ENCODE measurements around the gene STEAP1B. TPM values are rescaled to one million over a fixed set of nuclear protein-coding genes. Genes with fewer than 3 reads are reported as not detected.

Gene STEAP1B
- total and polyA plus RNA-seq, 3 donors from 2014 or later, result 7.4 to 11.3 (median 11.3) TPM

DNA sequence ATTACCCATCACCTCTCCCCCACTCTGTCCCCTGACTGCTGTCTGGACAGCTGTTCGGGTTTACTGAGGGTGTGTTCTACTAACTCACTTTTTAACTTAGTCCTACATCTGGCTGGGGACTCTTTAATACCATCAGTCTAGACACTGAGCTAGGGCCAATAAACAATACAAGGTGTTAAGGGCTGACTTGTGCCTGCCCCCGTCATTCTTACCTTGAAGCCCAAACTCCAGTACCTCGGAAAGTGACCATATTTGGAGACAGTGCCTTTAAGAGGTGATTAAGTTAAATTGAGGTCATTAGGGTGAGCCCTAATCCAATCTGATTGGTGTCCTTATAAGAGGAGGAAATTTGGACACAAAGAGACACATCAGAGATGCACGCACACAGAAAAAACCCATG, 35.7 kb downstream of the STEAP1B start:
- no peak overlapping the region for H3K4me3 ChIP-seq
- no peak for TF ChIP-seq POLR2A (IDR thresholded peaks at IDR 0.05)
- TF ChIP-seq, protein P1, sequence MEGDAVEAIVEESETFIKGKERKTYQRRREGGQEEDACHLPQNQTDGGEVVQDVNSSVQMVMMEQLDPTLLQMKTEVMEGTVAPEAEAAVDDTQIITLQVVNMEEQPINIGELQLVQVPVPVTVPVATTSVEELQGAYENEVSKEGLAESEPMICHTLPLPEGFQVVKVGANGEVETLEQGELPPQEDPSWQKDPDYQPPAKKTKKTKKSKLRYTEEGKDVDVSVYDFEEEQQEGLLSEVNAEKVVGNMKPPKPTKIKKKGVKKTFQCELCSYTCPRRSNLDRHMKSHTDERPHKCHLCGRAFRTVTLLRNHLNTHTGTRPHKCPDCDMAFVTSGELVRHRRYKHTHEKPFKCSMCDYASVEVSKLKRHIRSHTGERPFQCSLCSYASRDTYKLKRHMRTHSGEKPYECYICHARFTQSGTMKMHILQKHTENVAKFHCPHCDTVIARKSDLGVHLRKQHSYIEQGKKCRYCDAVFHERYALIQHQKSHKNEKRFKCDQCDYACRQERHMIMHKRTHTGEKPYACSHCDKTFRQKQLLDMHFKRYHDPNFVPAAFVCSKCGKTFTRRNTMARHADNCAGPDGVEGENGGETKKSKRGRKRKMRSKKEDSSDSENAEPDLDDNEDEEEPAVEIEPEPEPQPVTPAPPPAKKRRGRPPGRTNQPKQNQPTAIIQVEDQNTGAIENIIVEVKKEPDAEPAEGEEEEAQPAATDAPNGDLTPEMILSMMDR (IDR thresholded peaks at IDR 0.05), result no peak
- H3K4me1 ChIP-seq, result no peaks in the 10 kb centered on the region
- WGBS, 2 donors, result 81 to 86% methylated on average over 4 of the region's 4 CpGs
- DNase-seq, result no peak
- intact Hi-C loops (cut with DNase I; ENCODE audit: low total_unique reads), result no loop called here
- H3K36me3 ChIP-seq (ENCODE audit: low read depth, missing control alignments), result no peaks in the 10 kb centered on the region
- H3K27ac ChIP-seq, result no peak overlapping the region
- no peaks in the 10 kb centered on the region for H3K27me3 ChIP-seq
- no peaks in the 10 kb centered on the region for H3K9me3 ChIP-seq

DNA sequence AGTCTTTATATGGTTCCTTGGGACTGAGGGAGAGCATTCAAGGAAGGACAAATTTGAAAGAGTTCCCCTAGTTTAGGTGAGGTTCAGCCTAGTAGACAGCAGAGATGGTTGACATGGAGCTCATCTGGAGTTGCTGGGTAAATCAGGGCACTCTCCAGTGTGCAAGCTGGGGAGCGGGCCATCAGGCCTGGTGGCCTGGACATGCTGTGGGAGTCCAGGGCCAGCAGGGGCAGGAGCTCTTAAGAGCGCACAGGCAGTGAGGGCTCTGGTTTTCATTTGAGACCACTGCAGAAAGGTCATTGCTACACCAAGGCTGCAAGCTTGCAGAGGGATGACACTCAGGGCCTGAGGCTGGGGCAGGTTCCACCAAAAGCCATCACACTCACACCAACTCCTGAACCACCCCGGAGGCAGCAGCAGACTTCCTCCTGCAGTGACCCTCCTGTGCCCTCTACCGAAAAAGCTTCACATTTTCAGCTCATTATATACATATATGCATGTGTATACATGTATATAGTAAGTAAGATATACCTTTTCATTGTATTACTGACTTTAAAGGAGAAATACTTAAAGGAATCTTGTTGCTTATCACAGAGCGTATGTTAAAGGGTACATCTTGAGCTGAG, 39.5 kb downstream of the STEAP1B start:
- Histone ChIP-seq H3K27ac (no peak overlapping the region), H3K27me3 (no peaks in the 10 kb centered on the region), H3K9me3 (no peaks in the 10 kb centered on the region), H3K4me1 (no peaks in the 10 kb centered on the region), H3K36me3 (ENCODE audit: low read depth, missing control alignments) (no peaks in the 10 kb centered on the region), H3K4me3 (no peak overlapping the region)
- 72 to 92% methylated on average over 5 of the region's 5 CpGs for WGBS, 2 donors
- no peak for DNase-seq
- TF ChIP-seq, protein P1 (IDR thresholded peaks at IDR 0.05), result no peak
- no peak for TF ChIP-seq POLR2A (IDR thresholded peaks at IDR 0.05)
- intact Hi-C loops (cut with DNase I; ENCODE audit: low total_unique reads), result no loop called here

DNA sequence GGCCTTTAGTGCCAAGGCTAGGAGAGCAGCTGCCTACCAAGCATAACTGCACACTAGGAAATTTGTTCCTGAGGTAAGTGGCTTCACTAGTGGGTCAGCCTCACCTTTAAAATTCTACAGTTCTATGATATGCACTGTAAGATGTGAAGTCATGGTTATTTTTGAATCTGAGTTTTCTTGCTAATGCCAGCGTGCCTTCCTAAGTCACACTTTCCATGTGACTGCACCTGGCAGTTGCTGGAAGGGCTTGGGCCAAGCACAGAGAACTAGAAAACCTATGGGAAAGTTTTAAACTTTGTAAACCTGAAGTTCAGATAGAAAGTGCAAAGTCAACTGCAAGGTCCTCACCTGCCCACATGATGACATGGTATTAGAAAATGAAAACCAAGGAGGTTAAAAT, 42.5 kb downstream of the STEAP1B start:
- DNase-seq, result no peak
- Histone ChIP-seq H3K4me1 (peaks cover 7% of the 10 kb centered on the region), H3K4me3 (no peak overlapping the region), H3K27ac (no peak overlapping the region), H3K27me3 (no peaks in the 10 kb centered on the region), H3K36me3 (ENCODE audit: low read depth, missing control alignments) (no peaks in the 10 kb centered on the region), H3K9me3 (no peaks in the 10 kb centered on the region)
- TF ChIP-seq, protein P1 (IDR thresholded peaks at IDR 0.05), result no peak
- TF ChIP-seq POLR2A (IDR thresholded peaks at IDR 0.05), result no peak
- intact Hi-C loops (cut with DNase I; ENCODE audit: low total_unique reads), result no loop called here
- WGBS, 2 donors, result 96 to 100% methylated on average over 1 of the region's 1 CpG

DNA sequence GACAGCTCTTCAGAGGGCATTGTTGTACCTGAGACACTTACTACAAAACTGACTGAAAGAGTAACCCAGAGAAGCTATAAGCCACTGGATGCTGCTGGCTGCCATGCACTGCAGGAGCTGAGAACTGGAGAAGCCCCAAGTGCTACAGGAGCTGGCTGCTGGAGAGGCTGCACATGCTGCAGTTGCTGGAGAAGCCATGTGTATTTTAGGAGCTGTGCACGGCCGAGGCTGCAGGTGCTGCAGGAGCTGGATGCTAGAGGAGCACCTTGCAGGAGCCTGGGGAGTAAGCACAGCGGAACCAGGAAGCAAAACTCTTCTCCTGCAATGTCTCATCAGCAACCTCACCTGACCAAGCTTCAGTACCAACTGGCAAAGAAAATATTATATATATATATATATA, 45.5 kb downstream of the STEAP1B start:
- H3K9me3 ChIP-seq, result no peaks in the 10 kb centered on the region
- DNase-seq, result no peak
- H3K4me3 ChIP-seq, result no peak overlapping the region
- no peak for TF ChIP-seq POLR2A (IDR thresholded peaks at IDR 0.05)
- TF ChIP-seq, protein P1 (IDR thresholded peaks at IDR 0.05), result no peak
- 80 to 94% methylated on average over 3 of the region's 3 CpGs for WGBS, 2 donors
- no peak overlapping the region for H3K27ac ChIP-seq
- H3K36me3 ChIP-seq (ENCODE audit: low read depth, missing control alignments), result no peaks in the 10 kb centered on the region
- peaks cover 7% of the 10 kb centered on the region for H3K4me1 ChIP-seq
- H3K27me3 ChIP-seq, result no peaks in the 10 kb centered on the region
- intact Hi-C loops (cut with DNase I; ENCODE audit: low total_unique reads), result no loop called here

DNA sequence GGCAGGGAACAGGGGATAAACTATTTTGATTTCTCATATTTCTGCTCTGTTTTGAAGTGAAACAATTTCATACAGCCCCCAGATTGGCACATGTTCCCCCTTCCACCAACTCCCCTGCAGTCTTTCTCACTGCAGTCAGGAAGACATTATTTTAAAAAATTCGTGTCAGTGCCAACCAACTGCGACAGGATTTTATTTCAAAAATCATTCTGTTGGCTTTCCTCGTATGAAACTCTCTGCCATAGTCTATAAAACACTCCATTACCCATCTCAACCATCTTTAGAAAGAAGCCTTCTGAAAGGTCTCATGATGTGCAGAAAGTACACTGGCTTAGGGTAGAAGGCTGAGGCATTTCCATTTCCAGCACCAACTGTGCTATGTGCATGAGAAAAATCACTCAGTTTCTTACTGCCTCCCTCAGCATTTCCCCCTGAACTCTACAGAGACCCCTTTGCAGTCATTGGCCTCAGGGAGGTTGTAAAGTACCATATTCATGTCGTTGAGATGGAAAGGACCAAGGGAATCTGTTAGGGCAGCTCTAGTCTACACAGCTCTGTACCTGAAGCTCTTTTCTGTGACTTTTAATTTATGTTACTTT, 46.9 kb downstream of the STEAP1B start:
- 32 to 42% methylated on average over 4 of the region's 4 CpGs for WGBS, 2 donors

More for the DNA sequence above, 46.9 kb downstream of the STEAP1B start:
- no peak overlapping the region for H3K27ac ChIP-seq
- peaks cover 7% of the 10 kb centered on the region for H3K4me1 ChIP-seq
- intact Hi-C loops (cut with DNase I; ENCODE audit: low total_unique reads), result no loop called here
- DNase-seq, result no peak
- no peaks in the 10 kb centered on the region for H3K36me3 ChIP-seq (ENCODE audit: low read depth, missing control alignments)
- no peak overlapping the region for H3K4me3 ChIP-seq
- no peaks in the 10 kb centered on the region for H3K27me3 ChIP-seq
- TF ChIP-seq, protein P1 (IDR thresholded peaks at IDR 0.05), result no peak
- TF ChIP-seq POLR2A (IDR thresholded peaks at IDR 0.05), result no peak
- no peaks in the 10 kb centered on the region for H3K9me3 ChIP-seq
